GM19438 (cell line): Measurements from ENCODE around the gene ZNF91.
"Not testable (repeated sequence)": the region's sequence is repeated elsewhere in the genome, so short reads cannot be mapped to it uniquely, and the experiment has no call there.

Experiments used
- ATAC-seq: cut with Tn5 transposase; IDR thresholded peaks from one replicate; pipeline ENCODE4 v1.9.1; 2021; ENCODE audit warnings: low read depth; ENCODE audit not compliant: unreplicated experiment

ZNF91 gene

GRCh38 chr19:23399443-23399842 is 4.2 kb upstream of the ZNF91 start:
- no peak for ATAC-seq

- ATAC-seq: not testable (repeated sequence)
These were observed 449 bp upstream of the ZNF91 start for GRCh38 chr19:23395722-23396117.

GRCh38 chr19:23394511-23394910 is 760 bp downstream of the ZNF91 start:
- no peak for ATAC-seq

GRCh38 chr19:23393121-23393520 is 2.1 kb downstream of the ZNF91 start:
- ATAC-seq: no peak

GRCh38 chr19:23391236-23391635 is 4.0 kb downstream of the ZNF91 start:
- no peak for ATAC-seq

GRCh38 chr19:23385404-23385803 is 9.9 kb downstream of the ZNF91 start:
- ATAC-seq: no peak

GRCh38 chr19:23384858-23385257 is 10.4 kb downstream of the ZNF91 start:
- no peak for ATAC-seq

- no peak for ATAC-seq
These were observed 11.1 kb downstream of the ZNF91 start for GRCh38 chr19:23384166-23384565.

- ATAC-seq: no peak
These were observed 12.3 kb downstream of the ZNF91 start for GRCh38 chr19:23382955-23383354.

- ATAC-seq: no peak
These were observed 14.2 kb downstream of the ZNF91 start for GRCh38 chr19:23381114-23381513.

- not testable (repeated sequence) for ATAC-seq
These were observed 15.6 kb downstream of the ZNF91 start for GRCh38 chr19:23379671-23380070.

- no peak for ATAC-seq
These were observed 16.3 kb downstream of the ZNF91 start for GRCh38 chr19:23378948-23379347.

- ATAC-seq: no peak
These were observed 18.0 kb downstream of the ZNF91 start for GRCh38 chr19:23377276-23377675.

- ATAC-seq: no peak
These were observed 28.8 kb downstream of the ZNF91 start for GRCh38 chr19:23366437-23366836.

- not testable (repeated sequence) for ATAC-seq
These were observed 29.2 kb downstream of the ZNF91 start for GRCh38 chr19:23366031-23366430.

GRCh38 chr19:23365222-23365621 is 30.0 kb downstream of the ZNF91 start:
- no peak for ATAC-seq

- ATAC-seq: not testable (repeated sequence)
These were observed 33.4 kb downstream of the ZNF91 start for GRCh38 chr19:23361843-23362242.

- no peak for ATAC-seq
These were observed 43.5 kb downstream of the ZNF91 start for GRCh38 chr19:23351806-23352205.

- ATAC-seq: no peak
These were observed 48.6 kb downstream of the ZNF91 start for GRCh38 chr19:23346696-23347095.

- ATAC-seq: no peak
These were observed 49.4 kb downstream of the ZNF91 start for GRCh38 chr19:23345838-23346237.

GRCh38 chr19:23343434-23344010 is 51.7 kb downstream of the ZNF91 start:
- ATAC-seq: no peak

GRCh38 chr19:23328211-23328610 is 67.1 kb downstream of the ZNF91 start:
- no peak for ATAC-seq

- no peak for ATAC-seq
These were observed 73.2 kb downstream of the ZNF91 start for GRCh38 chr19:23321953-23322549.
